ENCODE data around the gene KCNQ1. TPM values are rescaled to one million over a fixed set of nuclear protein-coding genes. Genes with fewer than 3 reads are reported as not detected.

Gene KCNQ1
- total and polyA plus RNA-seq, 2 experiments from 2014 or later = not detected

GRCh38 chr11:2461956-2462542 is 17.2 kb downstream of the KCNQ1 start:
- in situ Hi-C loops (cut with MboI) = no loop called here
- no peak overlapping the region for H3K27ac ChIP-seq

GRCh38 chr11:2462543-2462985 is 17.8 kb downstream of the KCNQ1 start:
- Histone ChIP-seq H3K79me2 (ENCODE audit: insufficient read depth) (no peaks in the 10 kb centered on the region), H3K9me3 (ENCODE audit: low read depth) (no peaks in the 10 kb centered on the region), H3K27me3 (replicated peaks; ENCODE audit: insufficient read depth) (peaks cover 6% of the 10 kb centered on the region; the same call in 1 of the 2 replicates), H2AFZ (no peak overlapping the region), H3K9ac (no peak overlapping the region), H3F3A (ENCODE audit: insufficient read depth) (no peaks in the 10 kb centered on the region), H3K4me1 (ENCODE audit: insufficient read depth) (no peaks in the 10 kb centered on the region), H4K20me1 (ENCODE audit: insufficient read depth) (no peaks in the 10 kb centered on the region), H3K27ac (no peak overlapping the region), H3K4me3 (no peak overlapping the region), H3K4me2 (ENCODE audit: unreplicated experiment) (no peak overlapping the region), H3K36me3 (ENCODE audit: low read depth) (no peaks in the 10 kb centered on the region), H3K9me2 (ENCODE audit: insufficient read depth) (no peaks in the 10 kb centered on the region)
- WGBS, 2 experiments (ENCODE audit: low coverage in 1 of 2, low lambda C conversion rate in 2 of 2, missing lambda C conversion rate in 2 of 2) = 49 to 65% methylated on average over 4 to 8 of the region's 8 CpGs
- in situ Hi-C loops (cut with MboI) = no loop called here
- DNase-seq = no peak
- TF ChIP-seq EZH2phosphoT487 (IDR thresholded peaks at IDR 0.05; ENCODE audit: insufficient read depth, low read depth) (no peak), EZH2 (IDR thresholded peaks at IDR 0.05; ENCODE audit: insufficient read depth, poor library complexity, severe bottlenecking) (no peak)

More at GRCh38 chr11:2461956-2462542, 17.2 kb downstream of the KCNQ1 start:
- H3K27me3 ChIP-seq (replicated peaks; ENCODE audit: insufficient read depth) = peaks cover 11% of the 10 kb centered on the region; the same call in 1 of the 2 replicates
- no peak for DNase-seq
- H3K9me3 ChIP-seq (ENCODE audit: low read depth) = no peaks in the 10 kb centered on the region
- no peaks in the 10 kb centered on the region for H4K20me1 ChIP-seq (ENCODE audit: insufficient read depth)
- H3K9ac ChIP-seq = no peak overlapping the region
- H3K36me3 ChIP-seq (ENCODE audit: low read depth) = no peaks in the 10 kb centered on the region
- H2AFZ ChIP-seq = no peak overlapping the region
- H3K9me2 ChIP-seq (ENCODE audit: insufficient read depth) = no peaks in the 10 kb centered on the region
- no peaks in the 10 kb centered on the region for H3K79me2 ChIP-seq (ENCODE audit: insufficient read depth)
- no peak for TF ChIP-seq EZH2 (IDR thresholded peaks at IDR 0.05; ENCODE audit: insufficient read depth, poor library complexity, severe bottlenecking)
- no peak for TF ChIP-seq EZH2phosphoT487 (IDR thresholded peaks at IDR 0.05; ENCODE audit: insufficient read depth, low read depth)
- H3K4me3 ChIP-seq = no peak overlapping the region
- no peaks in the 10 kb centered on the region for H3F3A ChIP-seq (ENCODE audit: insufficient read depth)
- no peak overlapping the region for H3K4me2 ChIP-seq (ENCODE audit: unreplicated experiment)
- 65 to 67% methylated on average over 14 of the region's 14 CpGs for WGBS, 2 experiments (ENCODE audit: low coverage in 1 of 2, low lambda C conversion rate in 2 of 2, missing lambda C conversion rate in 2 of 2)
- H3K4me1 ChIP-seq (ENCODE audit: insufficient read depth) = no peaks in the 10 kb centered on the region

GRCh38 chr11:2462986-2463765 is 18.4 kb downstream of the KCNQ1 start:
- Histone ChIP-seq H3F3A (ENCODE audit: insufficient read depth) (no peaks in the 10 kb centered on the region), H3K4me1 (ENCODE audit: insufficient read depth) (no peaks in the 10 kb centered on the region), H3K9ac (no peak overlapping the region), H3K27me3 (replicated peaks; ENCODE audit: insufficient read depth) (peaks cover 4% of the 10 kb centered on the region; the same call in 1 of the 2 replicates), H2AFZ (no peak overlapping the region), H3K9me3 (ENCODE audit: low read depth) (no peaks in the 10 kb centered on the region), H3K36me3 (ENCODE audit: low read depth) (no peaks in the 10 kb centered on the region), H3K9me2 (ENCODE audit: insufficient read depth) (no peaks in the 10 kb centered on the region), H3K79me2 (ENCODE audit: insufficient read depth) (no peaks in the 10 kb centered on the region), H4K20me1 (ENCODE audit: insufficient read depth) (no peaks in the 10 kb centered on the region), H3K4me3 (no peak overlapping the region), H3K4me2 (ENCODE audit: unreplicated experiment) (no peak overlapping the region), H3K27ac (no peak overlapping the region)
- TF ChIP-seq EZH2 (IDR thresholded peaks at IDR 0.05; ENCODE audit: insufficient read depth, poor library complexity, severe bottlenecking) (no peak), EZH2phosphoT487 (IDR thresholded peaks at IDR 0.05; ENCODE audit: insufficient read depth, low read depth) (no peak)
- in situ Hi-C loops (cut with MboI) = no loop called here
- DNase-seq = no peak
- 60 to 62% methylated on average over 20 to 24 of the region's 24 CpGs for WGBS, 2 experiments (ENCODE audit: low coverage in 1 of 2, low lambda C conversion rate in 2 of 2, missing lambda C conversion rate in 2 of 2)

- no peak overlapping the region for H3K4me3 ChIP-seq
- no peak for DNase-seq
- no peaks in the 10 kb centered on the region for H3F3A ChIP-seq (ENCODE audit: insufficient read depth)
- H3K4me2 ChIP-seq (ENCODE audit: unreplicated experiment) = no peak overlapping the region
- H3K79me2 ChIP-seq (ENCODE audit: insufficient read depth) = no peaks in the 10 kb centered on the region
- WGBS, 2 experiments (ENCODE audit: low coverage in 1 of 2, low lambda C conversion rate in 2 of 2, missing lambda C conversion rate in 2 of 2) = 60 to 64% methylated on average over 26 of the region's 26 CpGs
- in situ Hi-C loops (cut with MboI) = no loop called here
- no peaks in the 10 kb centered on the region for H3K9me3 ChIP-seq (ENCODE audit: low read depth)
- TF ChIP-seq EZH2phosphoT487 (IDR thresholded peaks at IDR 0.05; ENCODE audit: insufficient read depth, low read depth) = no peak
- no peak for TF ChIP-seq EZH2 (IDR thresholded peaks at IDR 0.05; ENCODE audit: insufficient read depth, poor library complexity, severe bottlenecking)
- H2AFZ ChIP-seq = no peak overlapping the region
- no peaks in the 10 kb centered on the region for H3K36me3 ChIP-seq (ENCODE audit: low read depth)
- H3K9me2 ChIP-seq (ENCODE audit: insufficient read depth) = no peaks in the 10 kb centered on the region
- H3K27ac ChIP-seq = no peak overlapping the region
- H4K20me1 ChIP-seq (ENCODE audit: insufficient read depth) = no peaks in the 10 kb centered on the region
- H3K9ac ChIP-seq = no peak overlapping the region
- H3K27me3 ChIP-seq (replicated peaks; ENCODE audit: insufficient read depth) = peaks cover 4% of the 10 kb centered on the region
- no peaks in the 10 kb centered on the region for H3K4me1 ChIP-seq (ENCODE audit: insufficient read depth)
Measured at GRCh38 chr11:2463766-2464277, 19.0 kb downstream of the KCNQ1 start.
